Superior temporal gyrus (tissue), 1 donor: ENCODE data around the gene PDE4C.
"Not testable (repeated sequence)": the region's sequence is repeated elsewhere in the genome, so short reads cannot be mapped to it uniquely, and the experiment has no call there.

Experiments
- DNase-seq: peaks from one replicate; pipeline ENCODE4 v3.0.0-alpha.2; 2016; ENCODE audit errors: extremely low spot score

The PDE4C gene

GRCh38 chr19:18223860-18224524, 2.2 kb downstream of the PDE4C start:
- DNase-seq: no peak

- DNase-seq: no peak
Observed at GRCh38 chr19:18221815-18222725, 4.2 kb downstream of the PDE4C start.

GRCh38 chr19:18220632-18221275, 5.5 kb downstream of the PDE4C start:
- no peak for DNase-seq

GRCh38 chr19:18219911-18220631, 6.2 kb downstream of the PDE4C start:
- DNase-seq: no peak

GRCh38 chr19:18218600-18218999, 7.6 kb downstream of the PDE4C start:
- DNase-seq: no peak

- no peak for DNase-seq
Observed at GRCh38 chr19:18218159-18218558, 8.1 kb downstream of the PDE4C start.

- no peak for DNase-seq
Observed at GRCh38 chr19:18216789-18217188, 9.4 kb downstream of the PDE4C start.

- DNase-seq: no peak
Observed at GRCh38 chr19:18214779-18215433, 11.3 kb downstream of the PDE4C start.

GRCh38 chr19:18211683-18212082, 14.6 kb downstream of the PDE4C start:
- no peak for DNase-seq

- not testable (repeated sequence) for DNase-seq
Observed at GRCh38 chr19:18209912-18210311, 16.3 kb downstream of the PDE4C start.

GRCh38 chr19:18208098-18208951, 17.9 kb downstream of the PDE4C start:
- no peak for DNase-seq

GRCh38 chr19:18206018-18206417, 20.2 kb downstream of the PDE4C start:
- no peak for DNase-seq

- DNase-seq: peak; percentile 78
Observed at GRCh38 chr19:18205200-18205892, 20.9 kb downstream of the PDE4C start.

GRCh38 chr19:18204394-18205199, 21.6 kb downstream of the PDE4C start:
- DNase-seq: peak; percentile 51

GRCh38 chr19:18203863-18204393, 22.3 kb downstream of the PDE4C start, which contains the start of gene RAB3A:
Gene RAB3A (minus strand): TSS chr19:18204042. CDS start chr19:18202740, 1,302 bp downstream.
- peak; percentile 100 for DNase-seq

GRCh38 chr19:18203408-18203862, 22.8 kb downstream of the PDE4C start:
- peak; percentile 53 for DNase-seq

- peak; percentile 47 for DNase-seq
Observed at GRCh38 chr19:18202778-18203407, 23.3 kb downstream of the PDE4C start.

GRCh38 chr19:18202397-18202777, 23.9 kb downstream of the PDE4C start:
- DNase-seq: no peak
